ENCODE measurements around the gene CBLB.

CBLB gene

GRCh38 chr3:105847452-105847851 is 21.4 kb downstream of the CBLB start:
- Mint-ChIP-seq H3K9me3 (no peaks in the 10 kb centered on the region), H3K27me3 (ENCODE audit: low read depth) (no peaks in the 10 kb centered on the region), H3K36me3 (ENCODE audit: low read depth) (peaks cover 44% of the 10 kb centered on the region), H3K4me1 (ENCODE audit: low read depth) (peaks cover 48% of the 10 kb centered on the region), H3K4me3 (no peak overlapping the region), H3K27ac (peak overlapping the region; percentile 74)

DNA sequence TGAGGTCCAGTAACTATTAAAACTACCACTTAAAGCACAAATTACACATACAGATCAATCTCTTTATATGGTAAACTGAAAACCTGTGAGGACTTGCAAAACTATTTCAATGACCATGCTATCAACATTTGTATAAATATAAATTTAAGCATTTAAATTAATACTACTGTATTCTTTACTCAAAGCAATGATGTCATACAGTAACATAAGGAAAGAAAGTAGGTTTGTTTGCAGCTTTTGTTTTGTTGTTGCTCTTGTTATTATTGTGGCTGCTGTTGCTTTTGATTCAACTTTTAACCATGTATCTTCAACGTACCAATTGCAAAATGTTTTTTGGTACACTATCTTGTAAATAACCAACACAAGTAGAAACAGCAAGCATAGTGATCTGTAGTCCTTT is 22.0 kb downstream of the CBLB start:
- Mint-ChIP-seq H3K27me3 (ENCODE audit: low read depth) (no peaks in the 10 kb centered on the region), H3K4me1 (ENCODE audit: low read depth) (peaks cover 50% of the 10 kb centered on the region), H3K36me3 (ENCODE audit: low read depth) (peaks cover 48% of the 10 kb centered on the region), H3K27ac (peak overlapping the region; percentile 74), H3K9me3 (no peaks in the 10 kb centered on the region), H3K4me3 (peak overlapping the region; percentile 14)

GRCh38 chr3:105845488-105845887 is 23.3 kb downstream of the CBLB start:
- no peak overlapping the region for H3K4me3 Mint-ChIP-seq
- no peaks in the 10 kb centered on the region for H3K9me3 Mint-ChIP-seq
- peaks cover 43% of the 10 kb centered on the region for H3K36me3 Mint-ChIP-seq (ENCODE audit: low read depth)
- H3K27ac Mint-ChIP-seq = no peak overlapping the region
- H3K4me1 Mint-ChIP-seq (ENCODE audit: low read depth) = peaks cover 46% of the 10 kb centered on the region
- H3K27me3 Mint-ChIP-seq (ENCODE audit: low read depth) = no peaks in the 10 kb centered on the region

DNA sequence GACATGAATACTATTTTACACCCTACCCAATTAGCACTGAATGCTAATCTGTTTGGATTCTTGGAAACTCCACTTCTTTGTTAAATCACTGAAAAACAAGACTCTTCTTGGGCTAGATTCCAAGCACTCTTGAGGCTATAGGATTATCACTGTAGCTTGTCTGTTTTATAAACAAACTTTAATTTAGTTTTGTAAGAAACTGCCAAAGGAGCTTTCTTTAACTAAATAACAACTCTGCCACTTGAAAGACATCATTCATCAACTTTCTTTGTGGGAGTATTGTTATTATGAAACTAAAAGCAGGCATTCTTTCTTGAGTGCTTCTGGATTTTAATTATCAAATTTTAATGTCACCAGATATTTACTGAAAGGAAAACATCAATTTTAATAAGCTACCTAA is 24.1 kb downstream of the CBLB start:
- H3K27me3 Mint-ChIP-seq (ENCODE audit: low read depth) = no peaks in the 10 kb centered on the region
- H3K36me3 Mint-ChIP-seq (ENCODE audit: low read depth) = peaks cover 46% of the 10 kb centered on the region
- no peaks in the 10 kb centered on the region for H3K9me3 Mint-ChIP-seq
- H3K4me1 Mint-ChIP-seq (ENCODE audit: low read depth) = peaks cover 51% of the 10 kb centered on the region
- H3K27ac Mint-ChIP-seq = no peak overlapping the region
- no peak overlapping the region for H3K4me3 Mint-ChIP-seq

GRCh38 chr3:105843994-105844393 is 24.8 kb downstream of the CBLB start:
- Mint-ChIP-seq H3K4me3 (no peak overlapping the region), H3K27me3 (ENCODE audit: low read depth) (no peaks in the 10 kb centered on the region)

GRCh38 chr3:105842943-105843342 is 25.9 kb downstream of the CBLB start:
- H3K4me3 Mint-ChIP-seq = no peak overlapping the region
- no peaks in the 10 kb centered on the region for H3K9me3 Mint-ChIP-seq
- H3K4me1 Mint-ChIP-seq (ENCODE audit: low read depth) = peaks cover 43% of the 10 kb centered on the region
- peaks cover 44% of the 10 kb centered on the region for H3K36me3 Mint-ChIP-seq (ENCODE audit: low read depth)
- H3K27me3 Mint-ChIP-seq (ENCODE audit: low read depth) = no peaks in the 10 kb centered on the region
- H3K27ac Mint-ChIP-seq = no peak overlapping the region

More at GRCh38 chr3:105843994-105844393, 24.8 kb downstream of the CBLB start:
- peak overlapping the region; percentile 3 for H3K27ac Mint-ChIP-seq
- no peaks in the 10 kb centered on the region for H3K9me3 Mint-ChIP-seq
- peaks cover 45% of the 10 kb centered on the region for H3K36me3 Mint-ChIP-seq (ENCODE audit: low read depth)
- peaks cover 50% of the 10 kb centered on the region for H3K4me1 Mint-ChIP-seq (ENCODE audit: low read depth)

GRCh38 chr3:105842449-105842848 is 26.4 kb downstream of the CBLB start:
- Mint-ChIP-seq H3K27me3 (ENCODE audit: low read depth) (no peaks in the 10 kb centered on the region), H3K27ac (no peak overlapping the region), H3K36me3 (ENCODE audit: low read depth) (peaks cover 42% of the 10 kb centered on the region), H3K4me1 (ENCODE audit: low read depth) (peaks cover 41% of the 10 kb centered on the region), H3K4me3 (no peak overlapping the region), H3K9me3 (no peaks in the 10 kb centered on the region)

GRCh38 chr3:105837947-105838346 is 30.9 kb downstream of the CBLB start:
- no peak overlapping the region for H3K27ac Mint-ChIP-seq
- peaks cover 49% of the 10 kb centered on the region for H3K36me3 Mint-ChIP-seq (ENCODE audit: low read depth)
- no peaks in the 10 kb centered on the region for H3K27me3 Mint-ChIP-seq (ENCODE audit: low read depth)
- peaks cover 56% of the 10 kb centered on the region for H3K4me1 Mint-ChIP-seq (ENCODE audit: low read depth)
- H3K9me3 Mint-ChIP-seq = no peaks in the 10 kb centered on the region
- H3K4me3 Mint-ChIP-seq = no peak overlapping the region

DNA sequence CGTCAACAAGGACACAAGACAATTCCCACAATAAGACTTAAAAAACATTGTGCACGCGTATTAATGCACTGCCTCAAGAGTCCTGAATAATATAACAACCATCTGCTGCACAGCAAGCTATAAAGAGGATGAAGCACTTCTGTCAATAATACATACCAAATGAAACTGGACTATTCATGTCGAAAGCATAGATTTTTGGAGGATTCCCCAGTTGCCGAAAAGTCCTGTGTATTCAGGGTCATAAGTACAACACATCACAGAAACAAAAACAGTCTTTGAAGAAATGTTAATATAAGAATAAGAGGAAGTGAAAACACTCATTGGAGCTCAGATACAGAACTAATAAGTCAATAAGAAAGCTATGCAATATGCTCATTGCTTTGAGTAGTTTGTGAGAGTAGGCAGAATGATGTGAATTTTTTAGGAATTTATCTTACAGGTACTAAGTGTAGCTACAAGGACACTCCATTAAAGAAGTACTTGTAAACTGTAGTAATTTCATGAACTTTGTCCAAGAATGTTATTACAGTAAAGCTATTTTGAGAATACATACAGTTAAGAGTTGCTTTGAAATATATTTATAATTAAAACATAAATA is 31.6 kb downstream of the CBLB start:
- H3K4me3 Mint-ChIP-seq = peak overlapping the region; percentile 20
- H3K4me1 Mint-ChIP-seq (ENCODE audit: low read depth) = peaks cover 58% of the 10 kb centered on the region
- H3K27me3 Mint-ChIP-seq (ENCODE audit: low read depth) = no peaks in the 10 kb centered on the region
- no peaks in the 10 kb centered on the region for H3K9me3 Mint-ChIP-seq
- peaks cover 50% of the 10 kb centered on the region for H3K36me3 Mint-ChIP-seq (ENCODE audit: low read depth)
- H3K27ac Mint-ChIP-seq = peak overlapping the region; percentile 64

- H3K27ac Mint-ChIP-seq = peak overlapping the region; percentile 64
- H3K36me3 Mint-ChIP-seq (ENCODE audit: low read depth) = peaks cover 44% of the 10 kb centered on the region
- no peaks in the 10 kb centered on the region for H3K27me3 Mint-ChIP-seq (ENCODE audit: low read depth)
- H3K4me3 Mint-ChIP-seq = peak overlapping the region; percentile 20
- H3K4me1 Mint-ChIP-seq (ENCODE audit: low read depth) = peaks cover 56% of the 10 kb centered on the region
- no peaks in the 10 kb centered on the region for H3K9me3 Mint-ChIP-seq
Observed at GRCh38 chr3:105836533-105836932, 32.3 kb downstream of the CBLB start.

- Mint-ChIP-seq H3K36me3 (ENCODE audit: low read depth) (peaks cover 49% of the 10 kb centered on the region), H3K4me3 (no peak overlapping the region), H3K4me1 (ENCODE audit: low read depth) (peaks cover 63% of the 10 kb centered on the region)
Observed at GRCh38 chr3:105835606-105836005, 33.2 kb downstream of the CBLB start.

DNA sequence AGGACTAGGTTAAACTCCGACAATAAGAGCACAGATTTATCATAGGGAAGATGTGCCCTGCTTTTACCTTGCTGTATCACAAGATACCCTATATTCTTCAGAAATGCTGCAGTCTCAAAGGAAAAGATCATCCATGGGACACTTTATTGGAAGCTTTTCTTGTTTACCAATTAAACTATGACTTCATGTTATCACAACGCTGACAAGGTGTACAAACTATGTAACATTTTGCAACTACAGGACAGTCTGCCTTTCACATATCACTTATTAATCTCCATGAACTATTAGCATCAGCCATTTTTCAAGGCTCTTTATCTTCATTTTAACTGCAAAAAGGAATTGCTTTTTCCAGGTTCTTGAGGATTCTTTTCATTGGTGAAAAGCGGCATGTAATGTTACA is 34.0 kb downstream of the CBLB start:
- Mint-ChIP-seq H3K27ac (peak overlapping the region; percentile 65), H3K36me3 (ENCODE audit: low read depth) (peaks cover 43% of the 10 kb centered on the region), H3K4me1 (ENCODE audit: low read depth) (peaks cover 62% of the 10 kb centered on the region), H3K9me3 (no peaks in the 10 kb centered on the region), H3K4me3 (no peak overlapping the region), H3K27me3 (ENCODE audit: low read depth) (no peaks in the 10 kb centered on the region)

More at GRCh38 chr3:105835606-105836005, 33.2 kb downstream of the CBLB start:
- no peaks in the 10 kb centered on the region for H3K27me3 Mint-ChIP-seq (ENCODE audit: low read depth)
- H3K9me3 Mint-ChIP-seq = no peaks in the 10 kb centered on the region
- peak overlapping the region; percentile 60 for H3K27ac Mint-ChIP-seq

GRCh38 chr3:105832644-105833043 is 36.2 kb downstream of the CBLB start:
- Mint-ChIP-seq H3K4me1 (ENCODE audit: low read depth) (peaks cover 66% of the 10 kb centered on the region), H3K27me3 (ENCODE audit: low read depth) (no peaks in the 10 kb centered on the region), H3K9me3 (no peaks in the 10 kb centered on the region), H3K4me3 (peak overlapping the region; percentile 74), H3K36me3 (ENCODE audit: low read depth) (peaks cover 30% of the 10 kb centered on the region), H3K27ac (peak overlapping the region; percentile 85)

GRCh38 chr3:105830836-105831235 is 38.0 kb downstream of the CBLB start:
- peaks cover 36% of the 10 kb centered on the region for H3K36me3 Mint-ChIP-seq (ENCODE audit: low read depth)
- peaks cover 65% of the 10 kb centered on the region for H3K4me1 Mint-ChIP-seq (ENCODE audit: low read depth)
- no peaks in the 10 kb centered on the region for H3K9me3 Mint-ChIP-seq
- H3K4me3 Mint-ChIP-seq = peak overlapping the region; percentile 30
- no peaks in the 10 kb centered on the region for H3K27me3 Mint-ChIP-seq (ENCODE audit: low read depth)
- H3K27ac Mint-ChIP-seq = peak overlapping the region; percentile 83

GRCh38 chr3:105829871-105830622 is 38.8 kb downstream of the CBLB start:
- H3K9me3 Mint-ChIP-seq = no peaks in the 10 kb centered on the region
- peak overlapping the region; percentile 83 for H3K27ac Mint-ChIP-seq
- H3K36me3 Mint-ChIP-seq (ENCODE audit: low read depth) = peaks cover 38% of the 10 kb centered on the region
- peak overlapping the region; percentile 18 for H3K4me3 Mint-ChIP-seq
- no peaks in the 10 kb centered on the region for H3K27me3 Mint-ChIP-seq (ENCODE audit: low read depth)
- H3K4me1 Mint-ChIP-seq (ENCODE audit: low read depth) = peaks cover 63% of the 10 kb centered on the region

All from T-helper 1 cell treated with Interleukin-12 subunit alpha and Interleukin-12 subunit beta and Interleukin-4 antibody, amounts not matched to agents 30 μg/mL and 1 μg/mL, for 36 hours (primary cell).